ENCODE results near the gene CD99.

- no peak for TF ChIP-seq CTCF (IDR thresholded peaks at IDR 0.05; ENCODE audit: low read length)
- TF ChIP-seq EZH2 (optimal IDR thresholded peaks at IDR 0.05; ENCODE audit: low read depth, low read length), result no peak
Observed at GRCh38 chrX:2708592-2709188, 17.6 kb downstream of the CD99 start.

Measured in MM.1S (cell line).